H9 (cell line): ENCODE measurements around the gene PDZD4. TPM values are rescaled to one million over a fixed set of nuclear protein-coding genes. Genes with fewer than 3 reads are reported as not detected.
A peak's percentile ranks its signal among the peaks of the same experiment; 100 is the strongest.

Experiments
- DNase-seq: peaks from one replicate; pipeline ENCODE4 v3.0.0-alpha.2; 2017
- H2AFZ ChIP-seq: one replicate; pipeline ENCODE4 v1.6.1; 2013; ENCODE audit warnings: mild to moderate bottlenecking, low read length, control low read depth, moderate library complexity
- H2AK5ac ChIP-seq: 2 replicates; pipeline ENCODE4 v1.6.1; 2013; ENCODE audit warnings: low read length, control low read depth, mixed read lengths; ENCODE audit not compliant: insufficient read length
- H2BK120ac ChIP-seq: one replicate; pipeline ENCODE4 v1.6.1; 2013; ENCODE audit warnings: low read depth, mild to moderate bottlenecking, low read length, control low read depth, inconsistent platforms; ENCODE audit not compliant: poor library complexity, severe bottlenecking
- H2BK12ac ChIP-seq: 2 replicates; pipeline ENCODE4 v1.6.1; 2013; ENCODE audit warnings: low read length, control low read depth, mixed read lengths, low read depth; ENCODE audit not compliant: insufficient read length
- H2BK15ac ChIP-seq: 2 replicates; pipeline ENCODE4 v1.6.1; 2013; ENCODE audit warnings: low read depth, low read length, control low read depth
- H2BK20ac ChIP-seq: one replicate; pipeline ENCODE4 v1.6.1; 2013; ENCODE audit warnings: low read depth, mild to moderate bottlenecking, low read length, control low read depth, inconsistent platforms; ENCODE audit not compliant: poor library complexity, severe bottlenecking
- H2BK5ac ChIP-seq: 2 replicates; pipeline ENCODE4 v1.6.1; 2013; ENCODE audit warnings: low read length, control low read depth, mixed read lengths; ENCODE audit not compliant: insufficient read length
- H3K14ac ChIP-seq: 2 replicates; pipeline ENCODE4 v1.6.1; 2013; ENCODE audit warnings: low read length, control low read depth; ENCODE audit not compliant: insufficient read depth
- H3K18ac ChIP-seq: 2 replicates; pipeline ENCODE4 v1.6.1; 2013; ENCODE audit warnings: low read depth, mild to moderate bottlenecking, mixed read lengths, low read length, control low read depth; ENCODE audit not compliant: insufficient read length
- H3K23ac ChIP-seq: 2 replicates; pipeline ENCODE4 v1.6.1; 2013; ENCODE audit warnings: low read length, control low read depth, mixed read lengths, low read depth; ENCODE audit not compliant: insufficient read length
- H3K23me2 ChIP-seq: 2 replicates; pipeline ENCODE4 v1.6.1; 2013; ENCODE audit warnings: low read depth, mild to moderate bottlenecking, mixed read lengths, low read length, control low read depth; ENCODE audit not compliant: insufficient read length, poor library complexity, severe bottlenecking
- H3K27ac ChIP-seq: 2 replicates; pipeline ENCODE4 v1.5.1; 2013; ENCODE audit warnings: low read length, control low read depth, mixed read lengths, low read depth; ENCODE audit not compliant: insufficient read length
- H3K27me3 ChIP-seq: 2 replicates; pipeline ENCODE4 v1.6.1; 2013; ENCODE audit warnings: low read length, control low read depth, inconsistent platforms; ENCODE audit not compliant: insufficient read depth
- H3K4ac ChIP-seq: 2 replicates; pipeline ENCODE4 v1.6.1; 2013; ENCODE audit warnings: low read depth, mild to moderate bottlenecking, control low read depth, inconsistent platforms, low read length, moderate library complexity
- H3K4me1 ChIP-seq: 2 replicates; pipeline ENCODE4 v1.6.1; 2013; ENCODE audit warnings: low read length, control low read depth, inconsistent platforms; ENCODE audit not compliant: insufficient read depth
- H3K4me2 ChIP-seq: 2 replicates; pipeline ENCODE4 v1.6.1; 2013; ENCODE audit warnings: low read length, control low read depth, mixed read lengths; ENCODE audit not compliant: insufficient read length, insufficient read depth
- H3K56ac ChIP-seq: 2 replicates; pipeline ENCODE4 v1.6.1; 2013; ENCODE audit warnings: low read depth, mild to moderate bottlenecking, mixed read lengths, low read length, control low read depth; ENCODE audit not compliant: insufficient read length
- H3K79me1 ChIP-seq: 2 replicates; pipeline ENCODE4 v1.6.1; 2013; ENCODE audit warnings: low read depth, mild to moderate bottlenecking, moderate library complexity, low read length, control low read depth, inconsistent platforms; ENCODE audit not compliant: insufficient read depth, poor library complexity, severe bottlenecking
- H3K79me2 ChIP-seq: 2 replicates; pipeline ENCODE4 v1.6.1; 2013; ENCODE audit warnings: low read length, control low read depth, inconsistent platforms; ENCODE audit not compliant: insufficient read depth
- H3K9ac ChIP-seq: 2 replicates; pipeline ENCODE4 v1.6.1; 2013; ENCODE audit warnings: low read length, control low read depth, mixed read lengths; ENCODE audit not compliant: insufficient read length; ENCODE audit errors: extremely low read depth
- H3K9me3 ChIP-seq: one replicate; pipeline ENCODE4 v1.6.1; 2013; ENCODE audit warnings: low read depth, low read length, inconsistent platforms; ENCODE audit not compliant: control insufficient read depth
- H3T11ph ChIP-seq: one replicate; pipeline ENCODE4 v1.6.1; 2013; ENCODE audit warnings: mild to moderate bottlenecking, low read length, control low read depth, inconsistent platforms
- H4K20me1 ChIP-seq: one replicate; pipeline ENCODE4 v1.6.1; 2013; ENCODE audit not compliant: control insufficient read depth, insufficient read length, insufficient read depth
- H4K5ac ChIP-seq: 2 replicates; pipeline ENCODE4 v1.6.1; 2013; ENCODE audit warnings: low read depth, mild to moderate bottlenecking, mixed read lengths, low read length, control low read depth; ENCODE audit not compliant: insufficient read length
- H4K8ac ChIP-seq: replicated peaks from 2 replicates; pipeline ENCODE4 v1.6.1; 2013; ENCODE audit warnings: low read length, control low read depth, mixed read lengths, low read depth; ENCODE audit not compliant: insufficient read length
- H4K91ac ChIP-seq: 2 replicates; pipeline ENCODE4 v1.6.1; 2013; ENCODE audit warnings: low read depth, mild to moderate bottlenecking, moderate library complexity, mixed read lengths, low read length, control low read depth; ENCODE audit not compliant: insufficient read length
- H3K27ac Mint-ChIP-seq, 3 experiments: 2 replicates in 2 of 3; 3 replicates in 1 of 3; pipeline ENCODE4 v1.8.0; 2020 to 2021; ENCODE audit warnings: mixed read lengths in 3 of 3, mild to moderate bottlenecking in 1 of 3, moderate library complexity in 1 of 3
- H3K27me3 Mint-ChIP-seq: 2 replicates; pipeline ENCODE4 v1.8.0; 2021; ENCODE audit warnings: low read depth, mild to moderate bottlenecking, moderate library complexity, mixed read lengths
- H3K36me3 Mint-ChIP-seq, 3 experiments: 2 replicates in 2 of 3; 3 replicates in 1 of 3; pipeline ENCODE4 v1.8.0; 2020 to 2021; ENCODE audit warnings: low read depth in 3 of 3, mixed read lengths in 3 of 3; ENCODE audit not compliant: insufficient read depth in 1 of 3
- H3K4me1 Mint-ChIP-seq, 2 experiments: 2 replicates each; pipeline ENCODE4 v1.8.0; 2020; ENCODE audit warnings: mixed read lengths in 2 of 2
- H3K4me3 Mint-ChIP-seq, 2 experiments: 2 replicates in 1 of 2; 3 replicates in 1 of 2; pipeline ENCODE4 v1.8.0; 2020 to 2021; ENCODE audit warnings: mild to moderate bottlenecking in 2 of 2, mixed read lengths in 2 of 2, moderate library complexity in 1 of 2
- H3K9me3 Mint-ChIP-seq, 2 experiments: 2 replicates in 1 of 2; 3 replicates in 1 of 2; pipeline ENCODE4 v1.8.0; 2020; ENCODE audit warnings: mild to moderate bottlenecking in 2 of 2, mixed read lengths in 2 of 2, moderate library complexity in 1 of 2
- WGBS: extraction: QIAGEN DNeasy Blood & Tissue Kit; methylation state at CpG from one replicate; pipeline ENCODE4 v1.1.7; 2013; ENCODE audit warnings: missing lambda C conversion rate, low lambda C conversion rate, mixed read lengths; ENCODE audit not compliant: insufficient read length; ENCODE audit errors: extremely low coverage; 5-methylcytosine and 5-hydroxymethylcytosine counted together
- total RNA-seq: library from RNA; stranded (reverse); gene quantifications from 2 replicates; pipeline ENCODE4 v1.2.1, GENCODE V29; 2021
- TF ChIP-seq, protein P1 (sequence below): fragments of 200-600 bp; sonication (generic); conservative IDR thresholded peaks from 3 replicates; pipeline ENCODE4 v1.8.0; 2021; ENCODE audit warnings: antibody characterized with exemption, mild to moderate bottlenecking

PDZD4 gene
- total RNA-seq, 1 experiment from 2014 or later: 110 TPM

DNA sequence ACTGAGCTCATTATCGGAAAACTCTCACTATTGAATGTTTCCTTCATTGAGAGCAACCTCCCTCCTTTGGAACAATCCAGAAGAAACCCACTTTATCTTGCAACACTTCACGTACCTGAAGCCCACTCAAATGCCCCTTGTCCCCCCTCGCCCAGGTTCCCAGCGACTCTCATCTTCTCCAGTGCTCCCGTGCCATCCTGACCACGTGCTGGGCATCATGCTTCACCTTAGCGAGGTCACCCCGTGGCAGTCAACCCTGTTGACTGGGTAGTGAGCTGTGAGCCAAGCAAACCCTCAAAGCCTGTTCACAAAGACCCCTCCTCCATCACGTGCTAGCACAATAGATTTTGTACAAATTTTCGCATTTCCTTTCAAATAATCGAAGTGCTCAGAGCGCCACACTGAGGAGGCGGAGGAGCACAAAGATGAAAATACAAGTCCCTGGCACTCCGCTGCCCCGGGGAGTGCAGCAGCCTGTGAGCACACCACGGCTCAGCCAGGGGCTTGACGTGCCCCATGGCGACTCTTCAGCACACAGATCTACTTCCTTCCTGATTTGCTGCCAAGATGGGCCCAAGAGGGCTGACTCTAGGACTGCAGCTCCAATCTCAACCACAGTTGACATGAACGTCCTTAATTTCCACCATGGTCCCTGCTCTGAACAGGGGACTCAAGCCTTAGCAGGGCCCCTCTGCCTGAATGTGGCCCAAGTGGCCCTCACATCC, 15.6 kb downstream of the PDZD4 start:
- Histone ChIP-seq H2BK15ac (no peak overlapping the region), H3K56ac (no peak overlapping the region), H3K9ac (no peak overlapping the region), H4K20me1 (no peaks in the 10 kb centered on the region), H2BK12ac (no peak overlapping the region), H3K4me2 (no peak overlapping the region), H3K18ac (no peak overlapping the region), H2BK20ac (no peak overlapping the region), H3K9me3 (peaks cover 12% of the 10 kb centered on the region), H2BK120ac (no peak overlapping the region), H3K4ac (no peak overlapping the region), H4K91ac (no peak overlapping the region), H4K5ac (no peak overlapping the region), H3K27ac (no peak overlapping the region), H3K14ac (no peak overlapping the region), H3K79me2 (peaks cover 50% of the 10 kb centered on the region), H2AK5ac (no peak overlapping the region), H3K27me3 (no peaks in the 10 kb centered on the region), H3K23me2 (no peaks in the 10 kb centered on the region), H4K8ac (no peak overlapping the region), H2AFZ (no peak overlapping the region), H3K23ac (no peak overlapping the region), H3K4me1 (no peaks in the 10 kb centered on the region; the same call in 1 of the 2 replicates), H2BK5ac (no peak overlapping the region), H3T11ph (no peak overlapping the region), H3K79me1 (no peaks in the 10 kb centered on the region)
- Mint-ChIP-seq H3K27me3 (no peaks in the 10 kb centered on the region; the same call in 1 of the 2 replicates), H3K9me3 (peaks cover 65 to 69% of the 10 kb centered on the region in 2 experiments), H3K36me3 (peaks cover 0 to 30% (median 20%) of the 10 kb centered on the region in 3 experiments; a peak in 6 of 7 replicates), H3K27ac (peak overlapping the region in 1 of 3 experiments; percentile 79; a peak in 3 of 7 replicates), H3K4me3 (peak overlapping the region in 1 of 2 experiments; percentile 14; a peak in 1 of 5 replicates), H3K4me1 (peaks cover 35 to 36% of the 10 kb centered on the region in 2 experiments)
- TF ChIP-seq, protein P1, sequence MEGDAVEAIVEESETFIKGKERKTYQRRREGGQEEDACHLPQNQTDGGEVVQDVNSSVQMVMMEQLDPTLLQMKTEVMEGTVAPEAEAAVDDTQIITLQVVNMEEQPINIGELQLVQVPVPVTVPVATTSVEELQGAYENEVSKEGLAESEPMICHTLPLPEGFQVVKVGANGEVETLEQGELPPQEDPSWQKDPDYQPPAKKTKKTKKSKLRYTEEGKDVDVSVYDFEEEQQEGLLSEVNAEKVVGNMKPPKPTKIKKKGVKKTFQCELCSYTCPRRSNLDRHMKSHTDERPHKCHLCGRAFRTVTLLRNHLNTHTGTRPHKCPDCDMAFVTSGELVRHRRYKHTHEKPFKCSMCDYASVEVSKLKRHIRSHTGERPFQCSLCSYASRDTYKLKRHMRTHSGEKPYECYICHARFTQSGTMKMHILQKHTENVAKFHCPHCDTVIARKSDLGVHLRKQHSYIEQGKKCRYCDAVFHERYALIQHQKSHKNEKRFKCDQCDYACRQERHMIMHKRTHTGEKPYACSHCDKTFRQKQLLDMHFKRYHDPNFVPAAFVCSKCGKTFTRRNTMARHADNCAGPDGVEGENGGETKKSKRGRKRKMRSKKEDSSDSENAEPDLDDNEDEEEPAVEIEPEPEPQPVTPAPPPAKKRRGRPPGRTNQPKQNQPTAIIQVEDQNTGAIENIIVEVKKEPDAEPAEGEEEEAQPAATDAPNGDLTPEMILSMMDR: no peak
- no CpG with 5 or more reads among the region's 19 CpGs for WGBS
- no peak for DNase-seq
